K562 (cell line): ENCODE results near the gene OPRL1. TPM values are rescaled to one million over a fixed set of nuclear protein-coding genes. Genes with fewer than 3 reads are reported as not detected.

Experiments used
- ATAC-seq: fragments of 200-7000 bp; cut with Tn5 transposase; 3 replicates; pipeline ENCODE4 v1.9.1; 2020; ENCODE audit warnings: moderate library complexity
- BruUV-seq: library from RNA; stranded (reverse); fragments of 400-500 nt; replicated peaks from 2 replicates; lab custom pipeline; 2021; lab: Mats Ljungman, UMichigan
- CTCF ChIA-PET: fragments of 300-600 bp; formaldehyde crosslinking; extraction: SDS; loops from one replicate; lab custom pipeline; 2021; ENCODE audit warnings: low intra/inter-chr PET ratio; lab: Yijun Ruan, JAX
- POLR2A ChIA-PET: fragments of 300-600, 350-650 bp; sonication (Branson Sonifier 250); formaldehyde crosslinking; extraction: SDS; loops from one replicate; lab custom pipeline; 2021; ENCODE audit warnings: antibody characterized with exemption, inconsistent platforms; lab: Yijun Ruan, JAX
- DNase-seq, 4 experiments: peaks; one replicate each; pipeline versions ENCODE4 v3.0.0 to v3.0.0-alpha.2; 2011 to 2018; ENCODE audit warnings: low spot score in 3 of 4, mixed read lengths in 3 of 4; ENCODE audit errors: extremely low read depth in 1 of 4
- FAIRE-seq: peaks from 2 replicates; lab custom pipeline; 2011; peaks lifted over from hg19 to GRCh38; lab: Jason Lieb, UNC
- H2AFZ ChIP-seq: 2 replicates; pipeline ENCODE4 v1.6.0; 2011; ENCODE audit warnings: low read depth, low read length, control low read depth, inconsistent platforms
- H3K27ac ChIP-seq: fragments of 200-600 bp; 3 replicates; pipeline ENCODE4 v1.8.0; 2011; ENCODE audit warnings: low read depth, mild to moderate bottlenecking, control low read depth, inconsistent platforms, low read length, moderate library complexity, mixed read lengths; ENCODE audit errors: extremely low read depth
- H3K27me3 ChIP-seq, 2 experiments: fragments of 300-600 bp in 1 of 2; 2 replicates in 1 of 2; 3 replicates in 1 of 2; pipeline versions ENCODE4 v1.6.0 to v1.8.0; 2011; ENCODE audit warnings: inconsistent platforms in 2 of 2, low read length in 2 of 2, mild to moderate bottlenecking in 1 of 2, mixed read lengths in 1 of 2, moderate library complexity in 1 of 2; ENCODE audit not compliant: control insufficient read depth in 2 of 2, insufficient read depth in 2 of 2
- H3K36me3 ChIP-seq: fragments of 300-600 bp; 3 replicates; pipeline ENCODE4 v1.8.0; 2011; ENCODE audit warnings: mild to moderate bottlenecking, low read length, inconsistent platforms; ENCODE audit not compliant: control insufficient read depth, insufficient read depth
- H3K4me1 ChIP-seq, 2 experiments: fragments of 200-600 bp in 1 of 2; replicated peaks in 1 of 2; 2 replicates in 1 of 2; 3 replicates in 1 of 2; pipeline versions ENCODE4 v1.5.1 to v1.8.0; 2011; ENCODE audit warnings: inconsistent platforms in 2 of 2, low read length in 2 of 2, mild to moderate bottlenecking in 1 of 2, mixed read lengths in 1 of 2, moderate library complexity in 1 of 2; ENCODE audit not compliant: control insufficient read depth in 2 of 2, insufficient read depth in 2 of 2
- H3K4me2 ChIP-seq: 2 replicates; pipeline ENCODE4 v1.6.1; 2011; ENCODE audit warnings: low read length, control low read depth, inconsistent platforms, mixed read lengths; ENCODE audit not compliant: insufficient read depth
- H3K4me3 ChIP-seq: fragments of 200-600 bp; sonication (generic), shearing (Covaris generic); 2 replicates; pipeline ENCODE4 v1.5.1; 2016; ENCODE audit warnings: control low read depth, inconsistent platforms
- H3K79me2 ChIP-seq: fragments of 200-600 bp; 3 replicates; pipeline ENCODE4 v1.8.0; 2011; ENCODE audit warnings: low read length, inconsistent platforms; ENCODE audit not compliant: control insufficient read depth, insufficient read depth
- H3K9ac ChIP-seq, 2 experiments: 2 replicates each; pipeline versions ENCODE4 v1.6.0 to v1.6.1; 2011; ENCODE audit warnings: low read depth in 2 of 2, low read length in 2 of 2, control low read depth in 1 of 2, inconsistent platforms in 1 of 2, mild to moderate bottlenecking in 1 of 2, mixed read lengths in 1 of 2; ENCODE audit not compliant: insufficient read depth in 1 of 2
- H3K9me1 ChIP-seq: one replicate; pipeline ENCODE4 v1.6.0; 2011; ENCODE audit warnings: inconsistent platforms, mild to moderate bottlenecking, low read length, moderate library complexity; ENCODE audit not compliant: control insufficient read depth, insufficient read depth
- H3K9me3 ChIP-seq: replicated peaks from 2 replicates; pipeline ENCODE4 v1.5.1; 2011; ENCODE audit warnings: low read depth, low read length, inconsistent platforms; ENCODE audit not compliant: control insufficient read depth, insufficient read depth
- H4K20me1 ChIP-seq: replicated peaks from 2 replicates; pipeline ENCODE4 v1.6.1; 2011; ENCODE audit warnings: low read length, inconsistent platforms, mixed read lengths; ENCODE audit not compliant: control insufficient read depth, insufficient read depth
- BCOR ChIP-seq: fragments of 450-650 bp; IDR thresholded peaks from 2 replicates; pipeline ENCODE4 v1.6.1; 2016
- CEBPZ ChIP-seq: fragments of 150-350 bp; IDR thresholded peaks from 2 replicates; pipeline ENCODE4 v1.6.1; 2014; ENCODE audit warnings: low read depth, mild to moderate bottlenecking, low read length, borderline replicate concordance
- E4F1 ChIP-seq: fragments of 250-450 bp; sonication (Bioruptor Pico); IDR thresholded peaks from 2 replicates; pipeline ENCODE4 v1.5.0; 2021; ENCODE audit warnings: mild to moderate bottlenecking, borderline replicate concordance
- NKRF ChIP-seq: fragments of 450-650 bp; IDR thresholded peaks from 2 replicates; pipeline ENCODE4 v1.6.1; 2016; ENCODE audit warnings: borderline replicate concordance
- ZFP36 ChIP-seq: fragments of 150-350 bp; IDR thresholded peaks from 2 replicates; pipeline ENCODE4 v1.6.1; 2018; ENCODE audit warnings: low read length, low read depth; ENCODE audit not compliant: partially characterized antibody
- WGBS: fragments of 100-300 bp; shearing (Covaris generic); methylation state at CpG from one replicate; pipeline ENCODE4 v1.1.6; 2016; ENCODE audit warnings: low coverage, mixed read lengths; ENCODE audit not compliant: insufficient coverage; ENCODE audit errors: missing lambda C conversion rate; 5-methylcytosine and 5-hydroxymethylcytosine counted together
- in situ Hi-C: fragments of 300-500 bp; cut with MboI; formaldehyde crosslinking; loops from 4 replicates; pipeline ENCODE4 v1.15.0; 2018; ENCODE audit warnings: inconsistent platforms, mixed read lengths
- intact Hi-C: fragments of 100-400 bp; cut with micrococcal nuclease; formaldehyde crosslinking; loops from 2 replicates; pipeline ENCODE4 v1.14.2; 2022
- polyA plus RNA-seq, 8 experiments: library from polyadenylated mRNA; depleted of rRNA in 4 of 8; stranded (reverse) in 5 of 8; unstranded in 3 of 8; fragments of >200 nt; fragmentation: Nextera tagmentation in 2 of 8; fragmentation: Illumina TruSeq in 1 of 8; extraction: Ambion mirVana in 2 of 8; extraction: Trizol in 1 of 8; gene quantifications; 2 replicates each; pipeline versions ENCODE4 v1.2.1 to v1.2.3, GENCODE V29; 2011 to 2014; ENCODE audit warnings: inconsistent platforms in 1 of 8, missing spikeins in 1 of 8
- total RNA-seq, 7 experiments: library from RNA; depleted of rRNA in 6 of 7; stranded (reverse); fragments of >200 nt in 6 of 7; fragmentation: Illumina TruSeq in 2 of 7; extraction: Trizol in 2 of 7; gene quantifications; 2 replicates each; pipeline versions ENCODE4 v1.2.1 to v1.2.3, GENCODE V29; 2011 to 2021; ENCODE audit warnings: low replicate concordance in 1 of 7

The OPRL1 gene
- total and polyA plus RNA-seq, 9 of the 15 experiments (the other 6 are each of a cell fraction or from before 2014, with no cell fraction given), result 0.06 to 0.33 (median 0.11) TPM; not detected in 2

- Histone ChIP-seq H3K9me3 (no peaks in the 10 kb centered on the region), H3K4me2 (no peak overlapping the region), H2AFZ (no peak overlapping the region), H3K79me2 (no peaks in the 10 kb centered on the region)
- BruUV-seq, result no TSS peak
- no peak for DNase-seq
- TF ChIP-seq ZFP36, result peak; percentile 92
- TF ChIP-seq BCOR, result peak; percentile 49; the same call in 1 of the 2 replicates
- TF ChIP-seq NKRF, result no peak
- TF ChIP-seq CEBPZ, result no peak
- no peak for TF ChIP-seq E4F1 (CRISPR knock-in tag)
- TF ChIP-seq, all 486 proteins: peak for 2
- Histone ChIP-seq H3K27ac (no peak overlapping the region), H3K9ac (no peak overlapping the region), H3K27me3 (peaks cover 26 to 71% of the 10 kb centered on the region in 2 experiments; a peak in 4 of 5 replicates), H3K4me3 (no peak overlapping the region), H3K36me3 (no peaks in the 10 kb centered on the region), H3K4me1 (peaks cover 0 to 26% of the 10 kb centered on the region in 2 experiments; a peak in 2 of 5 replicates), H4K20me1 (peaks cover 16% of the 10 kb centered on the region), H3K9me1 (no peaks in the 10 kb centered on the region)
- WGBS, result 6% methylated on average over 17 of the region's 18 CpGs
- intact Hi-C loops (no loop called here), in situ Hi-C loops (no loop called here)
- ChIA-PET POLR2A (interaction anchor here (0.6 kb wide), 1 partner anchor 215 kb away, joined by 3 read pairs; no protein-coding TSS in a partner anchor), CTCF (no interaction called here)
- ATAC-seq, result no peak
- no peak for FAIRE-seq
Observed at GRCh38 chr20:64112691-64113443, 33.0 kb downstream of the OPRL1 start.
